OCI-LY3 (cell line): ENCODE measurements around the gene DYRK1A.

Experiments
- H2AFZ ChIP-seq: fragments of 200-600, 300-600 bp; shearing (Covaris generic); 2 replicates; pipeline ENCODE4 v1.6.0; 2014; ENCODE audit warnings: antibody characterized with exemption, low read depth, low read length
- H3K27ac ChIP-seq: fragments of 200-600, 300-600 bp; sonication (generic); 2 replicates; pipeline ENCODE4 v1.5.1; 2014; ENCODE audit warnings: mild to moderate bottlenecking, low read length, moderate library complexity, mixed read lengths
- H3K27me3 ChIP-seq: fragments of 200-600, 300-600 bp; sonication (generic); 2 replicates; pipeline ENCODE4 v1.6.1; 2014; ENCODE audit warnings: low read depth, low read length, mixed read lengths
- H3K36me3 ChIP-seq: fragments of 200-600, 300-600 bp; sonication (generic); replicated peaks from 2 replicates; pipeline ENCODE3; 2014; ENCODE audit warnings: low read depth, low read length, mixed read lengths
- H3K4me1 ChIP-seq: fragments of 300-600, 200-600 bp; sonication (generic); 2 replicates; pipeline ENCODE4 v1.6.1; 2014; ENCODE audit warnings: low read length, mixed read lengths
- H3K4me2 ChIP-seq: fragments of 200-600, 300-600 bp; sonication (generic); 2 replicates; pipeline ENCODE4 v1.6.1; 2014; ENCODE audit warnings: low read length, mixed read lengths
- H3K4me3 ChIP-seq: fragments of 300-600, 200-600 bp; sonication (generic); 2 replicates; pipeline ENCODE4 v1.5.1; 2014; ENCODE audit warnings: antibody characterized with exemption, mild to moderate bottlenecking, low read length, moderate library complexity
- H3K79me2 ChIP-seq: fragments of 300-600, 200-600 bp; shearing (Covaris generic); 2 replicates; pipeline ENCODE4 v1.6.1; 2014; ENCODE audit warnings: mild to moderate bottlenecking, low read length, mixed read lengths
- H3K9ac ChIP-seq: fragments of 300-600, 200-600 bp; shearing (Covaris generic); 2 replicates; pipeline ENCODE4 v1.6.0; 2014; ENCODE audit warnings: mild to moderate bottlenecking, low read length, moderate library complexity
- H3K9me3 ChIP-seq: fragments of 200-600, 300-600 bp; shearing (Covaris generic); 2 replicates; pipeline ENCODE4 v1.6.1; 2014; ENCODE audit warnings: low read length, mixed read lengths; ENCODE audit not compliant: insufficient read depth
- H4K20me1 ChIP-seq: fragments of 200-600, 300-600 bp; sonication (generic); 2 replicates; pipeline ENCODE4 v1.6.1; 2016; ENCODE audit warnings: low read length, mixed read lengths; ENCODE audit not compliant: insufficient read depth
- EZH2phosphoT487 ChIP-seq: fragments of 200-600 bp; shearing (Covaris generic); IDR thresholded peaks from 2 replicates; pipeline ENCODE4 v1.6.1; 2018; ENCODE audit warnings: antibody characterized with exemption, mixed run types, low read depth
- TF ChIP-seq, protein P1 (sequence below): fragments of 200-600, 300-600 bp; sonication (generic); IDR thresholded peaks from 2 replicates; pipeline ENCODE4 v1.5.1; 2014; ENCODE audit warnings: antibody characterized with exemption, low read length, low read depth

DYRK1A gene

GRCh38 chr21:37550157-37550556, 183.6 kb downstream of the DYRK1A start:
- Histone ChIP-seq H3K4me1 (peaks cover 6% of the 10 kb centered on the region; the same call in 1 of the 2 replicates), H3K36me3 (no peaks in the 10 kb centered on the region), H3K27me3 (no peaks in the 10 kb centered on the region), H3K9ac (no peak overlapping the region), H3K9me3 (no peaks in the 10 kb centered on the region), H4K20me1 (no peaks in the 10 kb centered on the region), H3K4me3 (no peak overlapping the region), H3K79me2 (no peaks in the 10 kb centered on the region), H2AFZ (no peak overlapping the region), H3K4me2 (no peak overlapping the region), H3K27ac (no peak overlapping the region)
- TF ChIP-seq, protein P1, sequence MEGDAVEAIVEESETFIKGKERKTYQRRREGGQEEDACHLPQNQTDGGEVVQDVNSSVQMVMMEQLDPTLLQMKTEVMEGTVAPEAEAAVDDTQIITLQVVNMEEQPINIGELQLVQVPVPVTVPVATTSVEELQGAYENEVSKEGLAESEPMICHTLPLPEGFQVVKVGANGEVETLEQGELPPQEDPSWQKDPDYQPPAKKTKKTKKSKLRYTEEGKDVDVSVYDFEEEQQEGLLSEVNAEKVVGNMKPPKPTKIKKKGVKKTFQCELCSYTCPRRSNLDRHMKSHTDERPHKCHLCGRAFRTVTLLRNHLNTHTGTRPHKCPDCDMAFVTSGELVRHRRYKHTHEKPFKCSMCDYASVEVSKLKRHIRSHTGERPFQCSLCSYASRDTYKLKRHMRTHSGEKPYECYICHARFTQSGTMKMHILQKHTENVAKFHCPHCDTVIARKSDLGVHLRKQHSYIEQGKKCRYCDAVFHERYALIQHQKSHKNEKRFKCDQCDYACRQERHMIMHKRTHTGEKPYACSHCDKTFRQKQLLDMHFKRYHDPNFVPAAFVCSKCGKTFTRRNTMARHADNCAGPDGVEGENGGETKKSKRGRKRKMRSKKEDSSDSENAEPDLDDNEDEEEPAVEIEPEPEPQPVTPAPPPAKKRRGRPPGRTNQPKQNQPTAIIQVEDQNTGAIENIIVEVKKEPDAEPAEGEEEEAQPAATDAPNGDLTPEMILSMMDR, result no peak
- TF ChIP-seq EZH2phosphoT487, result no peak

- Histone ChIP-seq H3K4me2 (no peak overlapping the region), H3K9me3 (no peaks in the 10 kb centered on the region), H3K27ac (no peak overlapping the region), H3K36me3 (no peaks in the 10 kb centered on the region), H3K4me1 (peaks cover 6% of the 10 kb centered on the region; the same call in 1 of the 2 replicates), H2AFZ (no peak overlapping the region), H3K9ac (no peak overlapping the region), H3K4me3 (no peak overlapping the region), H3K27me3 (0 out of 2 replicates have a peak, but pooled peaks cover 3% of the 10 kb centered on the region), H3K79me2 (no peaks in the 10 kb centered on the region), H4K20me1 (no peaks in the 10 kb centered on the region)
- TF ChIP-seq EZH2phosphoT487, result no peak
Observed at GRCh38 chr21:37550618-37551330, 184.2 kb downstream of the DYRK1A start.

DNA sequence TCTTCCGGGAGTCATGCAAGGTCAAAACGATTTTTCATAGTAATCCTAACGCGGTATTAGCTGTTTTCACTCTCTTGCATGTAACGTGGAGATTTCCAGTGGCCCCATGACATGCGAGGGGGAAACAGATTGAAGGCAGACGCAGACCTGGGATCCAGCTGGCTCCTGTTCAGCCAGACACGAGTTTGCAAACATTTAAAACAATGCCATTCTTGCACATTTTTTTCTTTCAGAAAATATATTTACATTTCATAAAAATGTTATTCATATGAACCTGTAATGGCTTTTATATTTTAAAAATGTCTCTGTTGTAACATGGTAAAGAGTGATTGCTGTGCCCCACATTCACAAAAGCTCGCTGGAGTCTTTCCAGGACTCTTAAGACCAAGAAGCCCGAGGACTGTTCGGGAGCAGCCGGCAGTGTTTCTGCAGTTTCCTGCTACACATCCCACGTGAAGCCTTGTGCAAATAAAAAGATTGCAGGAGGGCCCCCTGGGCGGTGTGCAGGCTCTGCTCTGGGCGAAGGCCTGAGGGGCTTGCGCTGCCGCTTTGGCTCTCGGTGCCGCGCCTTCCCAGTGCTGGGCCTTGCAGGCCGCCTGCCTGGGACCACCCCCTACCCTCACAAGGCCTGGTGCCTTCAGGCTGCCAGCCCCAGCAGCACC, 184.9 kb downstream of the DYRK1A start:
- no peaks in the 10 kb centered on the region for H4K20me1 ChIP-seq
- H3K27ac ChIP-seq, result no peak overlapping the region
- 0 out of 2 replicates have a peak, but pooled peaks cover 6% of the 10 kb centered on the region for H3K27me3 ChIP-seq
- no peaks in the 10 kb centered on the region for H3K9me3 ChIP-seq
- no peak overlapping the region for H2AFZ ChIP-seq
- H3K36me3 ChIP-seq, result no peaks in the 10 kb centered on the region
- TF ChIP-seq EZH2phosphoT487, result no peak
- TF ChIP-seq, protein P1, result no peak
- H3K4me3 ChIP-seq, result no peak overlapping the region
- peaks cover 6% of the 10 kb centered on the region; the same call in 1 of the 2 replicates for H3K4me1 ChIP-seq
- H3K79me2 ChIP-seq, result no peaks in the 10 kb centered on the region
- H3K9ac ChIP-seq, result no peak overlapping the region
- H3K4me2 ChIP-seq, result no peak overlapping the region

GRCh38 chr21:37551993-37552355, 185.4 kb downstream of the DYRK1A start:
- no peak overlapping the region for H2AFZ ChIP-seq
- no peaks in the 10 kb centered on the region for H3K36me3 ChIP-seq
- H3K4me3 ChIP-seq, result no peak overlapping the region
- no peaks in the 10 kb centered on the region for H3K9me3 ChIP-seq
- H3K79me2 ChIP-seq, result no peaks in the 10 kb centered on the region
- H3K4me1 ChIP-seq, result peaks cover 6% of the 10 kb centered on the region
- no peaks in the 10 kb centered on the region for H4K20me1 ChIP-seq
- H3K27me3 ChIP-seq, result 0 out of 2 replicates have a peak, but pooled peaks cover 6% of the 10 kb centered on the region
- no peak for TF ChIP-seq EZH2phosphoT487
- TF ChIP-seq, protein P1, result no peak
- H3K4me2 ChIP-seq, result no peak overlapping the region
- no peak overlapping the region for H3K27ac ChIP-seq
- no peak overlapping the region for H3K9ac ChIP-seq
